Measurements from ENCODE around the gene SLC4A3.

Gene SLC4A3

DNA sequence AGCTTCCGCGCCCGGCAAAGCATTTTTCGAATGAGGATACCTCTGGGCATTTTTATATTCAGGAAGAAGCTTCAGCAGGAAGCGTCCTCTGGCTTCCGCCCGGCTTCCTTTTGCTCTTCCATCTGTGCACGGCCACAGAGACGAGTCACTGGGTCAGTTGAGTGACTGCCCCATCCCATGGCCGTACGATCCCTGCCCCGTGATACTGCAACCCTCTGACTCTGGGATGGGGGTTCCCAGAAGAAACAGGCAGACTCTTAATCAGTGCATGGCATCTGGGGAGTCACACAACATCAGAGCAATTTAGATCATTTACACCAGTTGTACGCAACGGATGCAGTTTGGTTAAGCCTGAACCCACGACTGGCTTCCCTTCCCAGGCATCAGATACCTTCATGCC is 40.9 kb downstream of the SLC4A3 start:
- Histone ChIP-seq H3K79me2 (ENCODE audit: insufficient read depth, low read length) (no peaks in the 10 kb centered on the region), H3K4me2 (ENCODE audit: low read length) (no peak overlapping the region), H3K9me2 (ENCODE audit: low read depth, low read length) (no peaks in the 10 kb centered on the region), H3K27me3 (ENCODE audit: insufficient read depth, low read length) (no peaks in the 10 kb centered on the region), H3K27ac (ENCODE audit: low read depth, low read length, poor library complexity, severe bottlenecking) (no peak overlapping the region), H2AFZ (ENCODE audit: low read length) (no peak overlapping the region), H3K36me3 (ENCODE audit: insufficient read depth, low read length) (no peaks in the 10 kb centered on the region), H3K9me3 (ENCODE audit: low read length) (no peaks in the 10 kb centered on the region), H4K20me1 (ENCODE audit: insufficient read depth, low read length) (no peaks in the 10 kb centered on the region), H3F3A (ENCODE audit: insufficient read depth, low read length) (no peaks in the 10 kb centered on the region), H3K4me1 (ENCODE audit: insufficient read depth, low read length, severe bottlenecking) (no peaks in the 10 kb centered on the region), H3K4me3 (ENCODE audit: low read depth, low read length, poor library complexity, severe bottlenecking) (no peak overlapping the region), H3K9ac (ENCODE audit: low read length) (no peak overlapping the region)
- no peak for TF ChIP-seq EZH2 (IDR thresholded peaks at IDR 0.05; ENCODE audit: borderline replicate concordance, low read length)
- TF ChIP-seq, protein P1, sequence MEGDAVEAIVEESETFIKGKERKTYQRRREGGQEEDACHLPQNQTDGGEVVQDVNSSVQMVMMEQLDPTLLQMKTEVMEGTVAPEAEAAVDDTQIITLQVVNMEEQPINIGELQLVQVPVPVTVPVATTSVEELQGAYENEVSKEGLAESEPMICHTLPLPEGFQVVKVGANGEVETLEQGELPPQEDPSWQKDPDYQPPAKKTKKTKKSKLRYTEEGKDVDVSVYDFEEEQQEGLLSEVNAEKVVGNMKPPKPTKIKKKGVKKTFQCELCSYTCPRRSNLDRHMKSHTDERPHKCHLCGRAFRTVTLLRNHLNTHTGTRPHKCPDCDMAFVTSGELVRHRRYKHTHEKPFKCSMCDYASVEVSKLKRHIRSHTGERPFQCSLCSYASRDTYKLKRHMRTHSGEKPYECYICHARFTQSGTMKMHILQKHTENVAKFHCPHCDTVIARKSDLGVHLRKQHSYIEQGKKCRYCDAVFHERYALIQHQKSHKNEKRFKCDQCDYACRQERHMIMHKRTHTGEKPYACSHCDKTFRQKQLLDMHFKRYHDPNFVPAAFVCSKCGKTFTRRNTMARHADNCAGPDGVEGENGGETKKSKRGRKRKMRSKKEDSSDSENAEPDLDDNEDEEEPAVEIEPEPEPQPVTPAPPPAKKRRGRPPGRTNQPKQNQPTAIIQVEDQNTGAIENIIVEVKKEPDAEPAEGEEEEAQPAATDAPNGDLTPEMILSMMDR (IDR thresholded peaks at IDR 0.05; ENCODE audit: low read length): no peak

DNA sequence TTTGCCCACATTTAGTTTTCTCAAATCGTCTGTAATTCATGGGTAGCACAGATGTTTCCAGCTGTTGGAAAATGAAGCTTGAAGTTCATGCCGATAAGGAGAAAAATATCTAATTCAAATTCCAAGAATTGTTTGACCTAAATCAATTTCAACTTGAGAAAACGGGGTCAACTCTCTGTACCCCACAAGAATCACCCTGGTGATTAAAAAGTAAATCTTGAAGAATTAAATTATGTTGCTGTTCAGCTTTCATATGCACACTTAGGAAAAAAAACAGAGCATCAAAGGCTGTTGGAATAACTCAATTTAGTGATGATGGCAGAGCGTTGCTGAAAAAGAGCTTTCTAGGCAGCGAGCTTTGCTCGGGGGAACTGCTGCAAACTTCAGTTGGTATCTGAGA is 43.0 kb downstream of the SLC4A3 start:
- no peak overlapping the region for H3K4me3 ChIP-seq (ENCODE audit: low read depth, low read length, poor library complexity, severe bottlenecking)
- no peaks in the 10 kb centered on the region for H3K4me1 ChIP-seq (ENCODE audit: insufficient read depth, low read length, severe bottlenecking)
- H4K20me1 ChIP-seq (ENCODE audit: insufficient read depth, low read length): no peaks in the 10 kb centered on the region
- H3K4me2 ChIP-seq (ENCODE audit: low read length): no peak overlapping the region
- 0 out of 2 replicates have a peak, but pooled peaks cover 3% of the 10 kb centered on the region for H3K27me3 ChIP-seq (ENCODE audit: insufficient read depth, low read length)
- no peak overlapping the region for H3K27ac ChIP-seq (ENCODE audit: low read depth, low read length, poor library complexity, severe bottlenecking)
- TF ChIP-seq EZH2 (IDR thresholded peaks at IDR 0.05; ENCODE audit: borderline replicate concordance, low read length): no peak
- TF ChIP-seq, protein P1 (IDR thresholded peaks at IDR 0.05; ENCODE audit: low read length): no peak
- H3K9ac ChIP-seq (ENCODE audit: low read length): no peak overlapping the region
- H2AFZ ChIP-seq (ENCODE audit: low read length): no peak overlapping the region
- no peaks in the 10 kb centered on the region for H3K79me2 ChIP-seq (ENCODE audit: insufficient read depth, low read length)
- no peaks in the 10 kb centered on the region for H3F3A ChIP-seq (ENCODE audit: insufficient read depth, low read length)
- no peaks in the 10 kb centered on the region for H3K36me3 ChIP-seq (ENCODE audit: insufficient read depth, low read length)
- H3K9me2 ChIP-seq (ENCODE audit: low read depth, low read length): no peaks in the 10 kb centered on the region
- H3K9me3 ChIP-seq (ENCODE audit: low read length): no peaks in the 10 kb centered on the region

DNA sequence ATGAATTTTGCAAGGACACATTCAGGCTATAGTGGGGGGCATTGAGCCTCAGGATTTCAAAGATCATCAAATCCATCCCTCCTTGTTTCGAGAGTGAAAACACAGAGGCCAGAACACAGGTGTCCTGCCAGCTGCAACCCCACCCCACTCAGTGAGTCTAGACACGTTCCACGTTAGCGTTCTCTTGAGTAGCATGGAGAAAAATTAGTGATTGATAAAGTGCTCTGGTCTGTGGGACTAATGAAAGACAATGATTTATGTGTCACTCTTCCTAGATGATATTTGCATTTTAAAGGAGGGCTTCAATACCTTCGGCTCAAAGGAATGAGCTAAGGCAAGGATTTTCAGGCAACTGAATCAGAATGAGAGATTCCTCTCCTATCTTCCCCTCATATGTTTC is 43.8 kb downstream of the SLC4A3 start:
- Histone ChIP-seq H3K4me1 (ENCODE audit: insufficient read depth, low read length, severe bottlenecking) (no peaks in the 10 kb centered on the region), H3K9me2 (ENCODE audit: low read depth, low read length) (no peaks in the 10 kb centered on the region), H3K9ac (ENCODE audit: low read length) (no peak overlapping the region), H2AFZ (ENCODE audit: low read length) (no peak overlapping the region), H3K79me2 (ENCODE audit: insufficient read depth, low read length) (no peaks in the 10 kb centered on the region), H4K20me1 (ENCODE audit: insufficient read depth, low read length) (no peaks in the 10 kb centered on the region), H3K27ac (ENCODE audit: low read depth, low read length, poor library complexity, severe bottlenecking) (no peak overlapping the region), H3K9me3 (ENCODE audit: low read length) (no peaks in the 10 kb centered on the region), H3K27me3 (ENCODE audit: insufficient read depth, low read length) (0 out of 2 replicates have a peak, but pooled peaks cover 3% of the 10 kb centered on the region), H3F3A (ENCODE audit: insufficient read depth, low read length) (no peaks in the 10 kb centered on the region), H3K4me3 (ENCODE audit: low read depth, low read length, poor library complexity, severe bottlenecking) (no peak overlapping the region), H3K4me2 (ENCODE audit: low read length) (no peak overlapping the region), H3K36me3 (ENCODE audit: insufficient read depth, low read length) (no peaks in the 10 kb centered on the region)
- no peak for TF ChIP-seq EZH2 (IDR thresholded peaks at IDR 0.05; ENCODE audit: borderline replicate concordance, low read length)
- TF ChIP-seq, protein P1 (IDR thresholded peaks at IDR 0.05; ENCODE audit: low read length): no peak

All from OCI-LY1 (cell line).